Parathyroid adenoma (tissue), 2 donors: ENCODE measurements around the gene TXNDC11.

ENCODE experiments used
- H2AFZ ChIP-seq: fragments of 300-600 bp; sonication (generic); one replicate; pipeline ENCODE4 v1.7.0; 2017; ENCODE audit warnings: antibody characterized with exemption, mild to moderate bottlenecking
- H3K27ac ChIP-seq: fragments of 300-600 bp; sonication (generic); one replicate; pipeline ENCODE4 v1.7.0; 2017
- H3K27me3 ChIP-seq: fragments of 300-600 bp; sonication (generic); one replicate; pipeline ENCODE4 v1.7.0; 2017; ENCODE audit warnings: low read length; ENCODE audit not compliant: control insufficient read depth, insufficient read depth
- H3K36me3 ChIP-seq: fragments of 300-600 bp; sonication (generic); one replicate; pipeline ENCODE4 v1.7.0; 2017; ENCODE audit warnings: low read length; ENCODE audit not compliant: control insufficient read depth, insufficient read depth
- H3K4me1 ChIP-seq: fragments of 300-600 bp; sonication (generic); one replicate; pipeline ENCODE4 v1.7.0; 2017; ENCODE audit warnings: control low read depth
- H3K4me2 ChIP-seq: fragments of 300-600 bp; sonication (generic); one replicate; pipeline ENCODE4 v1.7.0; 2017; ENCODE audit warnings: low read length
- H3K4me3 ChIP-seq: fragments of 300-600 bp; sonication (generic); one replicate; pipeline ENCODE4 v1.7.0; 2017; ENCODE audit warnings: low read depth, low read length
- H3K79me2 ChIP-seq: fragments of 300-600 bp; sonication (generic); one replicate; pipeline ENCODE4 v1.7.0; 2017; ENCODE audit warnings: control low read depth
- H3K9ac ChIP-seq: fragments of 300-600 bp; sonication (generic); one replicate; pipeline ENCODE4 v1.7.0; 2017; ENCODE audit warnings: mild to moderate bottlenecking
- H3K9me3 ChIP-seq: fragments of 300-600 bp; sonication (generic); one replicate; pipeline ENCODE4 v1.7.0; 2017; ENCODE audit warnings: low read length; ENCODE audit not compliant: control insufficient read depth
- TF ChIP-seq, protein P1 (sequence below): fragments of 300-600 bp; sonication (generic); IDR thresholded peaks from one replicate; pipeline ENCODE4 v1.7.0; 2017; ENCODE audit warnings: antibody characterized with exemption, mild to moderate bottlenecking
- donor health status: primary hyperparathyroidism.

TXNDC11 gene

DNA sequence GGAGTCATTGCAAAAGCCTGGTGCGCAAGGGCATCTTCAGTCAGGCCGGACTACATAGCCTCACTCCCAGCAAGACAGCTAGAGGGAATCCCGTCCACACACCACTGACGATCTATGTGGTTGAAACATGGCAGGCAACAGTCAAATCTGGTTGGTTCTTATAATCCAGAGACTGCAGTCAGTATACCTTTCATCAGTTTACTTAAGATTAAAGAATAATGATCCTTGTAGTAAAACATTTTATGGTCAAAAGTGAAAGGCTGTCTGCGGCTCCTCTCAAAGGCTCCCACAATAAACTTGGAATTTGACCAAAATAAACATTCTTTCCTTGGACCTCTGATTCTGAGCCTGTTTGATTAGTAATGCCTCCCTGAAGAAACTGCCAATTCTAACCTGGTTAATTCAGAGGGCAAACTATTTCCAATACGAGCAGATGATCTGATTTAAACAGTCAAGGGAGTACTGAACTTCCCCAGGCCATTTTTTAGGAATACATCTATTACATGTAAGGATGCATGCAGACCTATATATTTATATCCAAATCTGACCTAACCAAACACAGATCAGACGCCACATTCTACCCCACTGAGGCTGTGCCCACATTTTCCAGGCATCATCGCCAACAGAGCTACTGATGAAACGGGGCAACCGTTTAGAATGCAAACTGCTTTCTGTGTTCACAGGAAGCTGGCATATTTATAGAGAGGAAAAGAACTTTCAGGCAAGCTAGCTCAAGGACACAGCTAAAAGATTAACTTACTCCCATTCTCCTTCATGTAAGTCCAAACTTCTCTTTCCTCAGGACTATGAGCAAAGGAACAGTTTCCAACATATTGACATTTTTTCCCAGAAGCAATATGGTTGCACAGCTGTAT, 15.3 kb upstream of the TXNDC11 start:
- TF ChIP-seq, protein P1, sequence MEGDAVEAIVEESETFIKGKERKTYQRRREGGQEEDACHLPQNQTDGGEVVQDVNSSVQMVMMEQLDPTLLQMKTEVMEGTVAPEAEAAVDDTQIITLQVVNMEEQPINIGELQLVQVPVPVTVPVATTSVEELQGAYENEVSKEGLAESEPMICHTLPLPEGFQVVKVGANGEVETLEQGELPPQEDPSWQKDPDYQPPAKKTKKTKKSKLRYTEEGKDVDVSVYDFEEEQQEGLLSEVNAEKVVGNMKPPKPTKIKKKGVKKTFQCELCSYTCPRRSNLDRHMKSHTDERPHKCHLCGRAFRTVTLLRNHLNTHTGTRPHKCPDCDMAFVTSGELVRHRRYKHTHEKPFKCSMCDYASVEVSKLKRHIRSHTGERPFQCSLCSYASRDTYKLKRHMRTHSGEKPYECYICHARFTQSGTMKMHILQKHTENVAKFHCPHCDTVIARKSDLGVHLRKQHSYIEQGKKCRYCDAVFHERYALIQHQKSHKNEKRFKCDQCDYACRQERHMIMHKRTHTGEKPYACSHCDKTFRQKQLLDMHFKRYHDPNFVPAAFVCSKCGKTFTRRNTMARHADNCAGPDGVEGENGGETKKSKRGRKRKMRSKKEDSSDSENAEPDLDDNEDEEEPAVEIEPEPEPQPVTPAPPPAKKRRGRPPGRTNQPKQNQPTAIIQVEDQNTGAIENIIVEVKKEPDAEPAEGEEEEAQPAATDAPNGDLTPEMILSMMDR, result no peak
- no peak overlapping the region for H3K27ac ChIP-seq
- H2AFZ ChIP-seq, result no peak overlapping the region
- H3K9ac ChIP-seq, result no peak overlapping the region
- no peaks in the 10 kb centered on the region for H3K27me3 ChIP-seq
- H3K9me3 ChIP-seq, result no peaks in the 10 kb centered on the region
- H3K4me3 ChIP-seq, result no peak overlapping the region
- H3K36me3 ChIP-seq, result no peaks in the 10 kb centered on the region
- H3K4me1 ChIP-seq, result no peaks in the 10 kb centered on the region
- no peaks in the 10 kb centered on the region for H3K79me2 ChIP-seq
- H3K4me2 ChIP-seq, result no peak overlapping the region

DNA sequence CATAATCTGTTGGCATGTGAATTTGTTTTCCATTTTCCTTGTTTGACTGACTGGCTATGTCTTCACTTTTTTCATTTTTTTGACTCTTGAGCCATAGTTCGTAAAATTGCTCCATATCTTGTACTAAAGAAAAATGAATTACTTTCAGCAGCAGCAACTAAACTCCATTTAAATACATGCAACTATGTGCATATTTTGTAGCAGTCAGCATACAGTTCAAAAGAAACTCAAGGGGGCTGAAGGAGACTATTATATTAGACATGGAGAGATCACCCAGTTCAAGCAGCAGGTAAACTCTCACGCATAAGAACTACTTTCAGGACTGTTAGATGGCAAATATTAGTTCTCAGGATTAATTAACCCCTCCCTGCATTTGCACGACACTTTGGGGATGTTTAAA, 13.6 kb upstream of the TXNDC11 start:
- Histone ChIP-seq H3K79me2 (no peaks in the 10 kb centered on the region), H3K9me3 (no peaks in the 10 kb centered on the region), H3K9ac (no peak overlapping the region), H3K4me1 (no peaks in the 10 kb centered on the region), H3K4me3 (no peak overlapping the region), H3K36me3 (no peaks in the 10 kb centered on the region), H3K27ac (no peak overlapping the region), H2AFZ (no peak overlapping the region), H3K4me2 (no peak overlapping the region), H3K27me3 (no peaks in the 10 kb centered on the region)
- TF ChIP-seq, protein P1, result no peak

DNA sequence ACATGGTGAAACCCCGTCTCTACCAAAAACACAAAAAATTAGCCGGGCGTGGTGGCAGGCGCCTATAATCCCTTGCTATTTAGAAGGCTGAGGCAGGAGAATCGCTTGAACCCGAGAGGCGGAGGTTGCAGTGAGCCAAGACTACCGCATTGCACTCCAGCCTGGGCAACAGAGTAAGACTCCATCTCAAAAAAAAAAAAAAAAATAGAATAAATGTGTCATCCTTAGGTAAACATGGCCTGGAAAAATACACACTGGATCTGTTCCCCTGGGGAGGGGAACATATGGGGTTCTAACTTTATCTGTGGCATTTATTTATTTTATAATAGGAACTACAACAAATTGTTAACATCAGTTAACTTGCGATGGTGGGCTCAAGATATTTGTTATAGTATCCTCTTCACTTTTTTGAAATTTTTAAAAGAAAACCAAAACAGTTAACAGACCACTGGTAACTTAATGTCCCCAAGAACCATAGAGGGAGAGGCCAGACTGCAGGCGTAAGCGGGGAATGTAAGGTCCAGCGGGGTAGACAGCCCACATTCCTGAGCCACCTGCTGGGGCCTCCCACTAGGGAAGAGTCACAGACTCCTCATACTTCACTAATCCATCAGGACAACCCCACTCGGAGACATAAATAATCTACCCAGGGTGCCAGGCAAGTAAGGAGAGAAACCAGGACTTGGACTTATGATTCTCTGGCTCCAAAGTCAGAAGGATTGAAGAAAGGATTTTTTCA, 12.5 kb upstream of the TXNDC11 start:
- Histone ChIP-seq H3K79me2 (no peaks in the 10 kb centered on the region), H3K4me1 (no peaks in the 10 kb centered on the region), H3K4me3 (no peak overlapping the region), H3K4me2 (no peak overlapping the region), H3K27ac (no peak overlapping the region), H3K9ac (no peak overlapping the region), H3K9me3 (no peaks in the 10 kb centered on the region), H2AFZ (no peak overlapping the region), H3K27me3 (no peaks in the 10 kb centered on the region), H3K36me3 (no peaks in the 10 kb centered on the region)
- TF ChIP-seq, protein P1, result no peak

- Histone ChIP-seq H3K9me3 (no peaks in the 10 kb centered on the region), H3K4me2 (no peak overlapping the region), H2AFZ (no peak overlapping the region), H3K36me3 (no peaks in the 10 kb centered on the region), H3K4me3 (no peak overlapping the region), H3K9ac (no peak overlapping the region), H3K27me3 (no peaks in the 10 kb centered on the region), H3K4me1 (peaks cover 6% of the 10 kb centered on the region), H3K27ac (no peak overlapping the region), H3K79me2 (no peaks in the 10 kb centered on the region)
- TF ChIP-seq, protein P1, result no peak
These were observed 10.2 kb upstream of the TXNDC11 start for GRCh38 chr16:11752856-11753255.
